HepG2 (cell line): ENCODE data around the gene FGFR3. TPM values are rescaled to one million over a fixed set of nuclear protein-coding genes. Genes with fewer than 3 reads are reported as not detected.

Source experiments
- ATAC-seq: fragments of 200-7000 bp; cut with Tn5 transposase; 3 replicates; pipeline ENCODE4 v1.9.1; 2020; ENCODE audit warnings: mild to moderate bottlenecking, moderate library complexity
- BruUV-seq: library from RNA; stranded (reverse); fragments of 400-500 nt; replicated peaks from 2 replicates; lab custom pipeline; 2021; lab: Mats Ljungman, UMichigan
- CTCF ChIA-PET: fragments of 300-600 bp; formaldehyde crosslinking; extraction: SDS; loops from one replicate; lab custom pipeline; 2021; ENCODE audit warnings: low total read pairs, inconsistent platforms, low intra/inter-chr PET ratio; lab: Yijun Ruan, JAX
- POLR2A ChIA-PET: fragments of 350-600 bp; sonication (Branson Sonifier 250); formaldehyde crosslinking; loops from one replicate; lab custom pipeline; 2020; ENCODE audit warnings: antibody characterized with exemption, inconsistent platforms; lab: Yijun Ruan, JAX
- DNase-seq: peaks from one replicate; pipeline ENCODE4 v3.0.0-alpha.2; 2015; ENCODE audit warnings: low spot score
- FAIRE-seq: peaks from 3 replicates; lab custom pipeline; 2011; peaks lifted over from hg19 to GRCh38; lab: Jason Lieb, UNC
- H2AFZ ChIP-seq: one replicate; pipeline ENCODE4 v1.6.1; 2011; ENCODE audit warnings: low read length, inconsistent platforms
- H3K27ac ChIP-seq: fragments of 300-600 bp; 3 replicates; pipeline ENCODE4 v1.8.0; 2011; ENCODE audit warnings: mixed run types, mild to moderate bottlenecking, mixed read lengths, low read length, inconsistent platforms; ENCODE audit not compliant: insufficient read depth; ENCODE audit errors: extremely low read length
- H3K27me3 ChIP-seq, 2 experiments: fragments of 200-600 bp in 1 of 2; 2 replicates in 1 of 2; 3 replicates in 1 of 2; pipeline versions ENCODE4 v1.6.0 to v1.8.0; 2011; ENCODE audit warnings: low read length in 2 of 2, mild to moderate bottlenecking in 2 of 2, moderate library complexity in 2 of 2, inconsistent platforms in 1 of 2; ENCODE audit not compliant: insufficient read depth in 2 of 2, control insufficient read depth in 1 of 2
- H3K36me3 ChIP-seq, 2 experiments: fragments of 200-600 bp in 1 of 2; replicated peaks in 1 of 2; 2 replicates in 1 of 2; 3 replicates in 1 of 2; pipeline versions ENCODE4 v1.5.1 to v1.8.0; 2011; ENCODE audit warnings: low read length in 2 of 2, inconsistent platforms in 1 of 2; ENCODE audit not compliant: insufficient read depth in 2 of 2, control insufficient read depth in 1 of 2
- H3K4me1 ChIP-seq: 2 replicates; pipeline ENCODE4 v1.5.1; 2012; ENCODE audit warnings: low read length, inconsistent platforms; ENCODE audit not compliant: insufficient read depth
- H3K4me2 ChIP-seq: 2 replicates; pipeline ENCODE4 v1.6.0; 2011; ENCODE audit warnings: low read depth, low read length, inconsistent platforms
- H3K4me3 ChIP-seq, 3 experiments: fragments of 200-600 bp in 1 of 3; sonication (generic), shearing (Covaris generic) in 1 of 3; replicated peaks in 1 of 3; 2 replicates each; pipeline ENCODE4 v1.5.1; 2011 to 2016; ENCODE audit warnings: low read length in 3 of 3, inconsistent platforms in 2 of 3, low read depth in 2 of 3, mild to moderate bottlenecking in 2 of 3, control low read depth in 1 of 3, mixed read lengths in 1 of 3; ENCODE audit not compliant: insufficient read depth in 1 of 3
- H3K79me2 ChIP-seq: one replicate; pipeline ENCODE4 v1.6.1; 2011; ENCODE audit warnings: low read length, inconsistent platforms; ENCODE audit not compliant: insufficient read depth
- H3K9ac ChIP-seq: 2 replicates; pipeline ENCODE4 v1.6.0; 2011; ENCODE audit warnings: mild to moderate bottlenecking, low read depth, low read length, inconsistent platforms; ENCODE audit not compliant: insufficient read depth
- H3K9me3 ChIP-seq: 2 replicates; pipeline ENCODE4 v1.5.1; 2012; ENCODE audit warnings: mild to moderate bottlenecking, low read length
- H4K20me1 ChIP-seq: 2 replicates; pipeline ENCODE4 v1.6.0; 2011; ENCODE audit warnings: inconsistent platforms, mild to moderate bottlenecking, low read length, moderate library complexity; ENCODE audit not compliant: insufficient read depth
- AKAP8 ChIP-seq: sonication (generic); formaldehyde crosslinking; IDR thresholded peaks from 2 replicates; pipeline ENCODE4 v1.5.1; 2020; ENCODE audit warnings: mild to moderate bottlenecking, missing genetic modification reagents
- ARNT2 ChIP-seq: sonication (generic); formaldehyde crosslinking; IDR thresholded peaks from 2 replicates; pipeline ENCODE4 v1.8.0; 2022; ENCODE audit warnings: mild to moderate bottlenecking, low read depth, missing genetic modification reagents, moderate library complexity
- ERF ChIP-seq: IDR thresholded peaks from 2 replicates; pipeline ENCODE4 v1.6.1; 2018; ENCODE audit warnings: missing biosample characterization, missing genetic modification reagents
- FOXA1 ChIP-seq, 2 experiments: fragments of 450-650 bp in 1 of 2; sonication (generic) in 1 of 2; formaldehyde crosslinking in 1 of 2; IDR thresholded peaks; 2 replicates each; pipeline versions ENCODE4 v1.4.0 to v1.6.1; 2016 to 2020; ENCODE audit warnings: missing genetic modification reagents in 1 of 2
- FOXO1 ChIP-seq: sonication (generic); formaldehyde crosslinking; IDR thresholded peaks from 2 replicates; pipeline ENCODE4 v1.4.0; 2020; ENCODE audit warnings: missing genetic modification reagents
- GATAD2A ChIP-seq: IDR thresholded peaks from 2 replicates; pipeline ENCODE4 v1.6.1; 2016
- GLMP ChIP-seq: sonication (generic); formaldehyde crosslinking; IDR thresholded peaks from 2 replicates; pipeline ENCODE4 v1.9.0; 2021; ENCODE audit warnings: missing genetic modification reagents, mild to moderate bottlenecking, borderline replicate concordance
- HIVEP1 ChIP-seq: sonication (generic); formaldehyde crosslinking; IDR thresholded peaks from 2 replicates; pipeline ENCODE4 v1.4.0; 2020; ENCODE audit warnings: mild to moderate bottlenecking, missing genetic modification reagents
- IRF2 ChIP-seq: IDR thresholded peaks from 2 replicates; pipeline ENCODE4 v1.6.1; 2018; ENCODE audit warnings: missing genetic modification reagents, missing compliant biosample characterization
- KAT7 ChIP-seq: IDR thresholded peaks from 2 replicates; pipeline ENCODE4 v1.6.1; 2018; ENCODE audit warnings: borderline replicate concordance, missing compliant biosample characterization
- MAZ ChIP-seq, 2 experiments: sonication (generic) in 1 of 2; formaldehyde crosslinking in 1 of 2; IDR thresholded peaks; 2 replicates each; pipeline versions ENCODE4 v1.5.0 to v1.6.1; 2012 to 2020; ENCODE audit warnings: low read depth in 2 of 2, mild to moderate bottlenecking in 2 of 2, borderline replicate concordance in 1 of 2, improper control_type of control experiment in 1 of 2, low read length in 1 of 2, missing genetic modification reagents in 1 of 2, moderate library complexity in 1 of 2
- ONECUT2 ChIP-seq: sonication (generic); formaldehyde crosslinking; IDR thresholded peaks from 2 replicates; pipeline ENCODE4 v1.4.0; 2020; ENCODE audit warnings: missing genetic modification reagents
- TARDBP ChIP-seq: sonication (generic); formaldehyde crosslinking; IDR thresholded peaks from 2 replicates; pipeline ENCODE4 v1.8.0; 2022; ENCODE audit warnings: mild to moderate bottlenecking, missing genetic modification reagents
- ZMYM2 ChIP-seq: sonication (generic); formaldehyde crosslinking; IDR thresholded peaks from 2 replicates; pipeline ENCODE4 v1.8.0; 2022; ENCODE audit warnings: mild to moderate bottlenecking, missing genetic modification reagents
- ZNF503 ChIP-seq: sonication (generic); formaldehyde crosslinking; IDR thresholded peaks from 2 replicates; pipeline ENCODE4 v1.4.0; 2020; ENCODE audit warnings: missing genetic modification reagents
- ZSCAN20 ChIP-seq: sonication (generic); formaldehyde crosslinking; IDR thresholded peaks from 2 replicates; pipeline ENCODE4 v1.4.0; 2020; ENCODE audit warnings: missing genetic modification reagents, mild to moderate bottlenecking, borderline replicate concordance
- WGBS: methylation state at CpG from one replicate; pipeline ENCODE4 v1.1.6; 2017; ENCODE audit warnings: low lambda C conversion rate; 5-methylcytosine and 5-hydroxymethylcytosine counted together
- in situ Hi-C: cut with HindIII; loops from 2 replicates; pipeline ENCODE4 v1.10.0; 2017; ENCODE audit warnings: low pct_unique_long_range_greater_than_20kb; ENCODE audit not compliant: extremely low pct_ligation_motif_present
- intact Hi-C: fragments of 100-400 bp; cut with micrococcal nuclease; formaldehyde crosslinking; loops from one replicate; pipeline ENCODE4 v1.10.0; 2022; ENCODE audit not compliant: unreplicated experiment
- polyA plus RNA-seq, 8 experiments: library from polyadenylated mRNA; depleted of rRNA in 3 of 8; stranded (reverse) in 7 of 8; unstranded in 1 of 8; fragments of >200 nt; fragmentation: Illumina TruSeq in 4 of 8; extraction: Trizol in 4 of 8; gene quantifications; 2 replicates each; pipeline versions ENCODE4 v1.2.1 to v1.2.3, GENCODE V29; 2011 to 2016; ENCODE audit warnings: low read depth in 4 of 8, missing spikeins in 1 of 8, mixed read lengths in 1 of 8; ENCODE audit not compliant: insufficient read depth in 1 of 8
- total RNA-seq, 5 experiments: library from RNA; depleted of rRNA; stranded (reverse); fragments of >200 nt; fragmentation: Illumina TruSeq; extraction: Trizol; gene quantifications; 2 replicates each; pipeline ENCODE4 v1.2.3, GENCODE V29; 2016; ENCODE audit warnings: low read depth in 1 of 5
- TF ChIP-seq, protein P1 (sequence below): IDR thresholded peaks from 2 replicates; pipeline ENCODE4 v1.4.0; 2020; ENCODE audit warnings: mild to moderate bottlenecking, missing genetic modification reagents

Gene FGFR3
- total and polyA plus RNA-seq, 2 of the 13 experiments (the other 11 are each of a cell fraction or from before 2014, with no cell fraction given) = 103 to 109 TPM

DNA sequence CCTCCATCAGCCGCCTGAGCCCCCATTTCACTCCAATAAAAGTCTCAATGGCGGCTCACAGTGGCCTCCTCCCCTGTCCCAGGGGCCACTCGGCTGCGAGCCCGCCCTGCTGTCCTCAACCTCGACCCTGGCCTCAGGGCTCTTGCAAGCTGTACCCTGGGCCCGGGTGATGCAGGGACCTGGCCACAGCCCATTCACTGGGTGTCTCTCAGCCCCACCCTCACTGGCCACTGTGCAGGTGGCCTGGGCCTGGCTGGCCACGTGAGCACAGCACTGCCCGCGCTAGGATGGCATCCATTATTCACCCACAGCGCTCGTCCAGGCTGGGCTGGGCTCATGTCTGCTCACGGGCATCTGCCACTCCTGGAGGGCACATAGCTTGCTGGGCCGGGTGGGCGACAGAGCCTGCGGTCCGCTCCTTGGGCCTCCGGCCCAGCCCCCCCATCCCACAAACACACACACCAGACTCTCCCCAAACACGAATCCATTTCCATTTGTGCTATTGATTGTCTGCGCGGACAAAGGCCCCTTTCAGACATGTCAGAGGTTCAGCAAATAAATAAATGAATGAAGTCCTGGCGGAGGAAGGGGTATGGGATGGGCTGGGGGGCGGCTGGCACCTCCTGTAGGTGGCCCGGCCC is 16.5 kb upstream of the FGFR3 start:
- in situ Hi-C loops = no loop called here
- no peaks in the 10 kb centered on the region for H4K20me1 ChIP-seq
- H3K9me3 ChIP-seq = no peaks in the 10 kb centered on the region
- no peak overlapping the region for H2AFZ ChIP-seq
- peaks cover 97% of the 10 kb centered on the region for H3K4me1 ChIP-seq
- peaks cover 7% of the 10 kb centered on the region for H3K79me2 ChIP-seq
- 2% methylated on average over 13 of the region's 24 CpGs for WGBS
- ATAC-seq = peak; percentile 42
- peak; percentile 74 for DNase-seq
- POLR2A ChIA-PET = interaction anchor here (1.0 to 34.3 kb wide), 7 partner anchors 6 to 65 kb away, joined by 4 to 1258 read pairs (median 8); partner anchors contain the start of genes FGFR3 and SLBP
- H3K27ac ChIP-seq = peak overlapping the region; percentile 86
- H3K27me3 ChIP-seq = no peaks in the 10 kb centered on the region
- intact Hi-C loops = loop anchor here (2.0 to 5.0 kb wide), 2 partner anchors 18 to 36 kb away; no protein-coding TSS in a partner anchor
- peak overlapping the region; percentile 87 for H3K4me2 ChIP-seq
- peak overlapping the region; percentile 36 to 67 (median 44) for H3K4me3 ChIP-seq
- peak; percentile 40 for FAIRE-seq
- peak overlapping the region; percentile 73 for H3K9ac ChIP-seq
- CTCF ChIA-PET = interaction anchor here (2.9 kb wide), 1 partner anchor 33 kb away, joined by 15 read pairs; no protein-coding TSS in a partner anchor
- no peaks in the 10 kb centered on the region for H3K36me3 ChIP-seq
- TSS peak; percentile 41 for BruUV-seq
- peak; percentile 53 for TF ChIP-seq IRF2 (CRISPR knock-in tag)
- TF ChIP-seq GLMP (CRISPR knock-in tag) = no peak
- no peak; the same call in 1 of the 2 replicates for TF ChIP-seq FOXO1
- peak; percentile 81; the same call in 1 of the 2 replicates for TF ChIP-seq ZNF503 (CRISPR knock-in tag)
- TF ChIP-seq KAT7 (CRISPR knock-in tag) = no peak
- 0 out of 2 replicates have a peak, but pooled peaks have one; percentile 34 for TF ChIP-seq MAZ (IDR thresholded peaks at IDR 0.05; ENCODE audit: borderline replicate concordance, low read depth, low read length)
- TF ChIP-seq MAZ (CRISPR knock-in tag; IDR thresholded peaks at IDR 0.05; ENCODE audit: low read depth) = no peak; the same call in 1 of the 2 replicates
- TF ChIP-seq, protein P1, sequence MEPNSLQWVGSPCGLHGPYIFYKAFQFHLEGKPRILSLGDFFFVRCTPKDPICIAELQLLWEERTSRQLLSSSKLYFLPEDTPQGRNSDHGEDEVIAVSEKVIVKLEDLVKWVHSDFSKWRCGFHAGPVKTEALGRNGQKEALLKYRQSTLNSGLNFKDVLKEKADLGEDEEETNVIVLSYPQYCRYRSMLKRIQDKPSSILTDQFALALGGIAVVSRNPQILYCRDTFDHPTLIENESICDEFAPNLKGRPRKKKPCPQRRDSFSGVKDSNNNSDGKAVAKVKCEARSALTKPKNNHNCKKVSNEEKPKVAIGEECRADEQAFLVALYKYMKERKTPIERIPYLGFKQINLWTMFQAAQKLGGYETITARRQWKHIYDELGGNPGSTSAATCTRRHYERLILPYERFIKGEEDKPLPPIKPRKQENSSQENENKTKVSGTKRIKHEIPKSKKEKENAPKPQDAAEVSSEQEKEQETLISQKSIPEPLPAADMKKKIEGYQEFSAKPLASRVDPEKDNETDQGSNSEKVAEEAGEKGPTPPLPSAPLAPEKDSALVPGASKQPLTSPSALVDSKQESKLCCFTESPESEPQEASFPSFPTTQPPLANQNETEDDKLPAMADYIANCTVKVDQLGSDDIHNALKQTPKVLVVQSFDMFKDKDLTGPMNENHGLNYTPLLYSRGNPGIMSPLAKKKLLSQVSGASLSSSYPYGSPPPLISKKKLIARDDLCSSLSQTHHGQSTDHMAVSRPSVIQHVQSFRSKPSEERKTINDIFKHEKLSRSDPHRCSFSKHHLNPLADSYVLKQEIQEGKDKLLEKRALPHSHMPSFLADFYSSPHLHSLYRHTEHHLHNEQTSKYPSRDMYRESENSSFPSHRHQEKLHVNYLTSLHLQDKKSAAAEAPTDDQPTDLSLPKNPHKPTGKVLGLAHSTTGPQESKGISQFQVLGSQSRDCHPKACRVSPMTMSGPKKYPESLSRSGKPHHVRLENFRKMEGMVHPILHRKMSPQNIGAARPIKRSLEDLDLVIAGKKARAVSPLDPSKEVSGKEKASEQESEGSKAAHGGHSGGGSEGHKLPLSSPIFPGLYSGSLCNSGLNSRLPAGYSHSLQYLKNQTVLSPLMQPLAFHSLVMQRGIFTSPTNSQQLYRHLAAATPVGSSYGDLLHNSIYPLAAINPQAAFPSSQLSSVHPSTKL (CRISPR knock-in tag) = peak; percentile 70; the same call in 1 of the 2 replicates
- peak; percentile 65 for TF ChIP-seq ERF (CRISPR knock-in tag)
- TF ChIP-seq TARDBP (CRISPR knock-in tag) = peak; percentile 79
- peak; percentile 44; the same call in 1 of the 2 replicates for TF ChIP-seq HIVEP1 (CRISPR knock-in tag)
- peak; percentile 87 for TF ChIP-seq ONECUT2 (CRISPR knock-in tag)
- no peak for TF ChIP-seq AKAP8
- TF ChIP-seq GATAD2A = peak; percentile 92
- peak; percentile 57; the same call in 1 of the 2 replicates for TF ChIP-seq ZMYM2
- TF ChIP-seq ARNT2 (CRISPR knock-in tag) = no peak
- no peak for TF ChIP-seq FOXA1 (IDR thresholded peaks at IDR 0.05)
- no peak for TF ChIP-seq FOXA1 (CRISPR knock-in tag; IDR thresholded peaks at IDR 0.05)
- TF ChIP-seq ZSCAN20 (CRISPR knock-in tag) = 0 out of 2 replicates have a peak, but pooled peaks have one; percentile 45
